Fibroblast of skin of abdomen (primary cell): ENCODE measurements around the gene ITSN1.

ENCODE experiments used
- DNase-seq: peaks from one replicate; pipeline ENCODE4 v3.0.0-alpha.2; 2013

ITSN1 gene

GRCh38 chr21:33816174-33816573, 173.9 kb downstream of the ITSN1 start:
- no peak for DNase-seq

- no peak for DNase-seq
Observed at GRCh38 chr21:33817138-33817537, 174.8 kb downstream of the ITSN1 start.

- DNase-seq = no peak
Observed at GRCh38 chr21:33817663-33818451, 175.6 kb downstream of the ITSN1 start.

GRCh38 chr21:33820230-33820770, 178.0 kb downstream of the ITSN1 start:
- DNase-seq = peak; percentile 4

- no peak for DNase-seq
Observed at GRCh38 chr21:33820798-33821197, 178.5 kb downstream of the ITSN1 start.

- DNase-seq = no peak
Observed at GRCh38 chr21:33821503-33822322, 179.4 kb downstream of the ITSN1 start.

GRCh38 chr21:33824156-33824941, 182.0 kb downstream of the ITSN1 start:
- DNase-seq = no peak

- no peak for DNase-seq
Observed at GRCh38 chr21:33825419-33825818, 183.1 kb downstream of the ITSN1 start.

- DNase-seq = peak; percentile 65
Observed at GRCh38 chr21:33825915-33826314, 183.6 kb downstream of the ITSN1 start.

- no peak for DNase-seq
Observed at GRCh38 chr21:33828083-33828482, 185.8 kb downstream of the ITSN1 start.

- DNase-seq = no peak
Observed at GRCh38 chr21:33828577-33828976, 186.3 kb downstream of the ITSN1 start.

GRCh38 chr21:33829844-33830243, 187.5 kb downstream of the ITSN1 start:
- no peak for DNase-seq

GRCh38 chr21:33831962-33832659, 189.8 kb downstream of the ITSN1 start:
- DNase-seq = no peak

- DNase-seq = no peak
Observed at GRCh38 chr21:33834801-33835500, 192.7 kb downstream of the ITSN1 start.

- no peak for DNase-seq
Observed at GRCh38 chr21:33835920-33836319, 193.6 kb downstream of the ITSN1 start.

- DNase-seq = no peak
Observed at GRCh38 chr21:33836408-33836807, 194.1 kb downstream of the ITSN1 start.

- no peak for DNase-seq
Observed at GRCh38 chr21:33839167-33839716, 196.9 kb downstream of the ITSN1 start.

- DNase-seq = no peak
Observed at GRCh38 chr21:33839806-33840205, 197.5 kb downstream of the ITSN1 start.

- DNase-seq = peak; percentile 12
Observed at GRCh38 chr21:33840771-33841170, 198.5 kb downstream of the ITSN1 start.

- no peak for DNase-seq
Observed at GRCh38 chr21:33841561-33841960, 199.3 kb downstream of the ITSN1 start.

GRCh38 chr21:33843216-33843615, 200.9 kb downstream of the ITSN1 start:
- DNase-seq = no peak
